ENCODE data around the gene CAST.
"Not testable (repeated sequence)": the region's sequence is repeated elsewhere in the genome, so short reads cannot be mapped to it uniquely, and the experiment has no call there.

The CAST gene

DNA sequence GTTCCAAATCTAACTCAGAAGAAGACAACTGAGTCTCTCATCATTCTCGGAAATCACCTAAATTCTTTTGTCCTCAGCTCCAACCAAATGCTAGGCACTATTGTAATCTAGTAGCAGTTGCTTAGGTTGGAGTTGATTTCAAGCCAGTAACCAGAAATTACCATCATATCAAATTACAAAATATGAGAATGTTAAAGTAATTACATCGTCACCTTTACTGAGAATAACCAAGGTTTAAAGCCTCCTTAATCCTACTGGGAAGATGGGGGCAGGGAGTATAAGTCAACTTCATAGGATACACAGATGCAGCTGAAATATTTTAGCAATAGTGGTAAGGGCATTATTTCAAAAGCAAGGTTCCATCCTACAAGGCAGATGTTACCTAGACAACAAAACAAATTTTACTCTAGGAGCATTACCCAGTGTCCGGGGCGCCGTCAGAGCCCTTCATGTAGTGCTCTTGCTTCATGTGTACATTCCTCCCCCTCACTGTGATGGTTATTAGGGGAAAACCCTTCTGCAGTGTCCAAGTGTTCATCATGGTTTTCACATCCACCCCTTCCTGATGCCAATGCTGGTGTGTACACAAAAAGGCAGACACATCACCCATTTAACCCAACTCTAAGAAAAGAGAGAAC lies 126.1 kb downstream of the CAST start:
- DNase-seq: no peak

DNA sequence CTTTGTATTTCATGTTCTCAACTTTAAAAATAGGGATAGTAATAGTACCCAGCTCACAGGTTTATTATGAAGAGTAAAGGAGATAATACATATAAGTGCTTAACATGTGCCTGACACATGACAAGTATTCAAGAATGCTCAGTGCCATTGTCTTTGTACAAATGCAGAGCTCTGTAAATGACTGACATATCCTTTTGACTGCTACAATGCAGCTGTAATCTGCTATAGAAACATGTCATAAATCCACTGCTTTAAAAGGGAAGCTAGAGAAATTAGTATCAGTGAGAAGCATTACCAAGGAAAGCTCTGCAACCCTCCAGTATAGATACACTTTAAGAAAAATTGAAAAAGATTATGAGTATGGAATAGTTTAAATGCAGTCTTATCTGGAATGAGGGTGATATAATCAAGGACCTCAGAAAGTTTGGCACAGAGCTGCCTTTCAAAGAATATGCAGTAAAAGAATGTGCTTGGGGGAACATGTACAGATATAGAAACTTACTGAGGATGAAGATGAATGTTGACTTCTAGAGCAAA lies 127.7 kb downstream of the CAST start:
- no peak for DNase-seq

DNA sequence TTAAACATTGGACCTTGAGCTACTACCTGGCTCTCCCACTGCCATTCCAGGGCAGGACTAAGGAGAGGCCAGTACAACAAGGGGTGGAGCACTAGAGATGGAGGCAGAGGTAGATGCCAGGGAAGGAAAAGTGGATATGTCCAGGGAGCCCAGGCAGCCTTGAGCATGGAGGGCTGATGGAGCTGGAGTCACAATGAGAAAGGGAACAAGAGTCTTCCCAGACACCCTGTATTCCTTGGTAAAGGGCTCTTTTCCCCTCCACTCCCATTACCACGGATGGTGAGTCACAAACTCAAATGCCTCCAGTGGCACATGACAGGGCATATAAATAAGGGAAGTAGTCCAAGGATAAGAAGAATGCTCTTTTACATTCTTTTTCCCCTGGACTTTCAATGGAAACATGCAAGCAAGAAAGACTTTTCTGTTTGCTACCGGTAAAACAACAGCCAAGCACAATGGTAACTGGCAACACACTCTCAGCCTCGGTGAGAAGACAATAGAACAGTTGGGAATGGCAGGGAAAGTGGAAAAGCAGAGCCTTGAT lies 128.9 kb downstream of the CAST start:
- no peak for DNase-seq

DNA sequence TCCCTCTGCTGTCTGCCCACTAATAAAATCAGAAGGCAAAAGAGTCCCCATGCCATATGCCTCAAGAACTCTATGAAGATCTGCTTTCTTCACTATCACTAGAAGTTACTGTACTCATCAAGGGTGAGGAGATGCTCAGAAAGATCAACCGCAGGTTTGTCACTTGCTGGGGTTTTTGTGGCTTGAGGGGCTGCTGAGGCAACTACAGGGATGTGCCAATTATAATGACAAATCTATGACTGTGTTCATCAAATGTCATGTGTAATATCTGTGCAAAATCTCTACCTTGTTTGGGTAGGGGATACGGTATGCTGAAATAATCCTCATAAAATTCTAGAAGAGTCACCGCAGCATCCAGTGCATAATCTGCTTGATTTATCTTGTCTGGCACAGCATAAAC lies 132.6 kb downstream of the CAST start:
- no peak for DNase-seq

DNA sequence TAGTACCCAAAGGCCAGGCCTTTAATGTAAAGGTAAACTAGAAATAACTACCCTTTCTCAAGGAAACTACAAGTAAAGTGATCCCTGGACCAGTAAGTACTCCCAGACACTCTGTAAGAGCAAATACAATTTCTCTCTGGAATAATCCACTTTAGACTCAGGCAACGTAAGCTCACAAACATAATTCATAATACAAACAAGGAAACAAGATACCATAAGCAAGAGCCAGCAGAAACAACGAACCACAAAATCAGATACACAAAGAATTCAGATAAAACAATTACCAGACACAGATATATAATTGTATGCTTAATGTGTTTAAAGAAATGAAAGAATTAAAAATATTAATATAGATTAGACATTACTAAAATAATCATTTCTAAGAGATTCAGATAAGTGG lies 133.4 kb downstream of the CAST start:
- DNase-seq: no peak

DNA sequence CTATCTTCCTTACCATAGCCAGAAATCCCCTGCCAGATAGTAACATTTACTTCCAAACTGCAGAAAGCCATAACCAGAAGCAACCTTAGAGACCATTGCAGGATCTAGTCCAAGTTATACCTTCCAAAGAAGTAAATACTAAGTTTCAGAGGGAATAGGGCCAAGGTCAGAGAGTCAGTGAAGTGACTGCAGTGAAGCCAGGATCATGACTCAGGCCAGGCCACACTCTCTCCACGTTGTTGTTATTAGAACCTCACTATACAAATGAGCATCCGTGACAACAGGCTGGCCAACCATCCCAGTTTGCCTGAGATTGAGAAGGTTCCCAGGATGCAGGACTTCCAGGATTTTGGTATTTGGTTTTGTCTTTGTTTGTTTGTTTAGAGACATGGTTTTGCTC lies 134.3 kb downstream of the CAST start:
- DNase-seq: no peak

DNA sequence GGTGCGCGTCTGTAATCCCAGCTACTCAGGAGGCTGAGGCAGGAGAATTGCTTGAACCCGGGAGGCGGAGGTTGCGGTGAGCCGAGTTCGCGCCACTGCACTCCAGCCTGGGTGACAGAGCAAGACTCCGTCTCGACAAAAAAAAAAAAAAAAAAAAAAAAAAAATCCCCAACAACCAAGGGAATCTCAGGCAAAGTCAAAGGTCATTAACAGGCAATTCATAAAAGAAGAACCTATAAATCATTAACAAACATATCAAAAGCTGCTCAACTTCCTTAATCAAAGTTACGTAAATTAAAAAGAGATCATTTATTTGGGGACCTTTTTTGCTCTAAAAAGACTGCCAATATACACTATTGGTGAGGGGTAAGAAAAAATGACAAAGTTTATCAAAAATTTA lies 139.5 kb downstream of the CAST start:
- not testable (repeated sequence) for DNase-seq

DNA sequence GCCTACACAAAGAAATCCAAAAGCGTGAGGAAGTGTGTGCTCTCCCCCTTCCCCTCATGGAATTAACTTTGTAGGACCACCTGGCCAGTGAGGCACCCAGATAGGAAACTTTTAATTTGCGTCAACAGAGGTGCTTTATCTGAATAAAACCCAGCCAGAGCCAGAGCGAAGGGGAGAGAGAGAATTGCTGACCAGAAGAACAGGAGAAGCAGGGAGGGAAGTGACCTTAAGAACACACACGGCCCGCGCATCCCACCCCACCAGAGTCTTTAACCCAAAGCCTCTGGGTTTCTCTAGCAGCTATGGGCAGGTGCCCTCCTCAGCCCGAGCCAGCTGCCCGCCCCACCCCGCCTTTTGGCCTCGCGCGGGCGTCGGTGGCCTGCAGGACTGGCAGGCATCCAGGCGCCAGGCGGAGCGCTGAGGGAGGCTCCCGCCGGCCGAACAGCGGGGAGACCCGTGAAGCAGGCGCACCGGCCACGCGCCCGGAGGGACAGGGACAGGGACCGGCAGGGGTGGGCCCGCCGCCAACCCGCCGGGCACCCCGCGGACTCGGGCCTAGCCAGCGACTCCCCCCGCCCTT lies 145.0 kb downstream of the CAST start:
- peak; percentile 9 for DNase-seq

DNA sequence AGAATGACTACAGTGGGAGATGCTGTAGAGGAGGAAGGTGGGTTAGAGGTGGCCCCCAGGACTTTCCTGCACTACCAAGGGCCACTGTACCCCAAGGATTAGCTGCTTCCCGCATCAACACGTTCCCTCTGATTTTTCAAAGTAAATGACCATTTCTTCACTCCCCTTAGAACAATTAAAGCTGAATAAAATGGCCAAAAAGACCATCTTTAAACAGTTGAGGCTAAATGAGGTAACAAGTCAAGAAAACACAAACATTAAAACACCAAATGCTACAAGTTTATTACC lies 146.3 kb downstream of the CAST start:
- DNase-seq: no peak

DNA sequence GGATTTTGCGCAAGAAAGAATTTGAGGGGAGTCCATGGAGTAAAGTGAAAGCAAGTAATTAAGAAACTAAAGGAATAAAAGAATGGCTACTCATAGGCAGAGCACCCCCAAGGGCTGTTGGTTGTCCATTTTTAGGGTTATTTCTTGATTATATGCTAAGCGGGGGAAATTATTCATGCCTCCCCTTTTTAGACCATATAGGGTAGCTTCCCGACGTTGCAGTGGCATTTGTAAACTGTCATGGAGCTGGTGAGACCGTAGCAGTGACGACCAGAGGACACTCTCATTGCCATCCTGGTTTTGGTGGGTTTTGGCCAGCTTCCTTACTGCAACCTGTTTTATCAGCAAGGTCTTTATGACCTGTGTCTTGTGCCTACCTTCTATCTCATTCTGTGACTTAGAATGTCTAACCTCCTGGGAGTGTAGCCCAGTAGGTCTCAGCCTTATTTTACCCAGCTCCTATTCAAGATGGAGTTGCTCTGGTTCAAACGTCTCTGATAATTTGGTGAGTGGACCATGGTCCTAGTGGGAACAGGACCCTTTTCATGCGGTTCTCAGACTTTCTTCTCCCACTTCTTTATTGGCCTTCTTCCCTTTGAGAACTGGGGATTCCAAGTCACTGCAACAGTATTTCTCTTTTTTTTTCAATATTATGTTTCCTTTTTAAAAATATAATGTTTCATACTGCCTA lies 146.8 kb downstream of the CAST start:
- DNase-seq: no peak

DNA sequence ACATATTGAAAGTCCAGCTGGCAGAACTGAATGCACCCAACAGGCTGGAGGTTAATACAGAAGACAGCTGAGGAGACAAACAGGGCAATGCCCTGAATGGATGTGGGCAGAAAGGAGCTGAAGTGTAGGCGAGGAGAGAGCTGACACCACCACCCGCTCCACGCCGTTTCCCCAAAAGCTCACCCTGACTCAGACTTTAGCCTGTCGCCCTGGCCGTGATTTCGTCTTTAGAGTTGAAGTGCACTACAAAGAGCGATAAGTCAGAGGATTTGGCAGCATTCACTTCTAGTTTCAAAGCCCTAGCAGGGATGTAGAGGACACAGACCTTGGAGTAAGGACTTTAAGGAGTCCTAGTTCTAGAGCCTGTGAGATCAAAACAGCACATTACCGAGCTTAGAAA lies 147.7 kb downstream of the CAST start:
- no peak for DNase-seq

DNA sequence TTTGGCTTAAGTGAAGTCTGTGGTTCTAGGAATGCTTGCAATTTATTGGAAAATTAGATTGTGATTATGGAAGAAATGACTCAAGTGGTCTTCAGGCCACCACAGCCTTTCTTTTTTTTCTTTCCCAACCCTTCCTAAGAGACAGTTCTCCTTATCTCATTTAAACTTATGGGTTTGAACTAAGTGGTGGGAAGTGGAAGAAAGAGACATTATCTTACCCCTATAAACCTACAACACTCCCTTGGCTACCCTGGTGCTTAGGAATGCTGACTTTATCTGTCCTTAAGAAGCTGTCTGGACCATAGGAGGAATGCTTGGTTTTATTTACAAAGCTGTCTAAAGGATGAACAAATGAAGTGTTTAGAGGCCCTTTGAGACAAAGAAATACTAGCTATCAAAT lies 150.7 kb downstream of the CAST start:
- no peak for DNase-seq

DNA sequence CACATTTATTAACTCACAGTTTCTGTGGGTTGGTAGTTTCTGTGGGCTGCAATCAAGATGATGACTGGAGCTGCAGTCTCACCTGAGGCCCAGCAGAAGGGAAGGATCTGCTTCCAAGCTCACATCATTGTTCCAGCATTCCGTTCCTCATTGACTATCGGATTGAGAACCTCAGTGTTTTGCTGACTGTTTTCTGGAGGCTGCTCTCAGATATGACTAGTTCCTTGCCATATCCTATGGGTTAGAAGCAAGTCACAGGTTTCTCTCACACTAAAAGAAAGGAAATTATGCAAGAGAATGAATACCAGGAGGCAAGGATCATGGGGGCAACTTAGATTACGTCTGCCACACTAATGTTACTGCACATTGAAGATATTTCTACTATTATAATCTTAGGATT lies 151.9 kb downstream of the CAST start:
- no peak for DNase-seq

DNA sequence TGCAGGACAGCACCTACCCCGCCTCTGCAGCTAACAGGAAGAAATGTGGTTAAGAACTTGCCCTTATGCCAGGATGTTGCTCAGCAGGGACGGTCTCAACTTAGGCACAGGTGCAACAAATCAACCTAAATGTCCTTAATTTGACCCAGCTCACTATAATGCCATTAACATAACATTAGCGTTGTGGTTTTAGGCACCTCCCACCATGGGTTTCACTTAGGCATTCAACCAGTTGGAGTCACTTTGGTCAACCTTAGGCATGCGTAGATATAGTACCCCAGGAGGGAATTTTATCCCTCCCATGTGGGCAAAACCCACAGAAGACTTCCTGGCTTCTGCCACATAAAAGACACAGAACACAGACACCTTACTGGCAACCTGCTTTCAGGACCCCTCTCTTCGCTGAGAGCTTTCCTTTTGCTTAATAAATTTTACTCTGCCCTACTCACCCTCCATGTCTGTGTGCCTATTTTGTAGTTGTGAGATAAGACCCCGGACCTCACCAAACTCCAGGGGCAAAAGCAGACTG lies 154.3 kb downstream of the CAST start:
- DNase-seq: no peak

DNA sequence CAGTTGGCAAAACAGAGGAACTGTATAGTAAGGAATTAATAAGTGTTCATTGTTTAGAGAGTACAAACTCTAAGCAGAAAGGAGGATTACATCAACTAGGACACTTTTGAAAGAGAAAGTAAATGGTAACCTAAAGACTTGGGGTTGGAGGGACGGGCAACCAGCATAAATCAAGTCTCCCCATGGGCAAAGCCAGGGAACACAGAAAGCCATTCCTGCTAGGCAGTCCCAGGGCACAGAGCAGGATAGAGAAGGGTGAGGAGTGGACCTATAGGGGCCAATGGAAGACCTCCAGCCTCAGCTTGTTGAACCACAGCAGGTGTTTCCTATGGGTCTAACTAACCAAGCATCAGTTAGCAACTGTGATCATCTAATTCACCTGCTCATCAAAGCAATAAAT lies 154.8 kb downstream of the CAST start:
- DNase-seq: no peak

DNA sequence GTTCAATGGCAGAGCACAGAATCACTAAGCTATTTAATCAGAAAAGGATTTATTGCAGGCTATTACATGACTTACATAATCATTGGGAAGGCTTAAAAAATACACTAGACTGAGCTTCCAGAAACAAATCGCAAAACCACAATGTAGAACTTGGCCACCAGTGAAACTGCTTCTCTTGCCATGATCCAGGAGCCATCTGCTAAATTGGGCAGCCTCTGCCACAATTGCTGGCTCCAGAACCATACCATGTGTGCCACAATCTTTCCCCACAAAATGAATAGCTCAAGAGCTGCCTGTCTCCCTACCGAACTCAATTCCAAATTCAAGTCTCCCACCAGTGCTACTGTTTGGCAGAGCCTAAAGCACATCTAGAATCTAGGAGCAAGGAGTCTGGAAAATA lies 155.3 kb downstream of the CAST start:
- no peak for DNase-seq

DNA sequence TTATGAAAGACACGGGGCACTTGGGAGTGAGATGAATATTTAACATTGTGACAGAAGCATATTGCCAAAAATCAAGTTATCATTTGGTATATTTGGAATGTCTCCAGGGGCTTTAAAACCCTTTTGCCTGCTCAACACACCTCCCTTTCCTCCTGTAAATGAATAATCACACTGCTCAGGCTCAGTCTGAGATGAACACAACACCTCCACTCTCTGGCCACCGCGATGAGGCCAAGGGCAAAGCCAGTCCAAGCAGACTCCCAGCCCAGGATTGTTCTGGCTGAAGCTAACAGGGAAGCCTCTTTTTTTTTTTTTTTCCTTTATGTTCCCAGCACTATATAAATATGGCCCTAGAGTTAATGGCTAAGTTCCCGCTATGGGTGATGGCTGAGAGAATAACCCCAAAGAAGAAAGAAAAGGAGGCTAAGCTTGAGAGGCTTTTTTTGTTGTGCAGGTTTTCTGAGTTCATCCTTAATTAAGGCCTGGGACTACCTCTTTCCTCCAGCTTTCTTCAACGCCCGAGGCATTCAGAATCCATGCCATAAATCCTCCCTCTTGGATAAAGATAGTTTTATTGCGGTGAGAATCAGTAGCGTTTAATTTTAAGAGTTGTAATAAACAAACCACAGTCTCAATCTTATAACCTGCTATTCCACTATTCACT lies 156.1 kb downstream of the CAST start:
- no peak for DNase-seq

DNA sequence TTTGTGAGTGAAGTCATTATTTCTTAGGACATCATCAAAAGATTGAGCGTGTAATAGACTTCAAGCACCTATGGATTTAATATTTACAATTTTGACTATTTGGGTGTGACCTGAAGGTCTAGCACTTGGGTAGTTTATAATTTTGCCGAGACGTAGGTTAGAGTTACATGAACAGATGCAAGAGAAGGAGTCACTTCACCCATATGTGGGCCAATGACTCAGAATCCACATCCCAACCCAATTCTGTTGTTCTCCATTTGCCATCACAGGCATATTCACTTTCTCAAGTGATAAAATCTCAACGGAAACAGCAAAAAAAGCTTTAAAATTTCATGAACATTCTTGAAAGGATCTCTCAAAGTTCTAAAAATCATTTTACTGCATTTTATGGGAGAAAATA lies 157.6 kb downstream of the CAST start:
- no peak for DNase-seq

DNA sequence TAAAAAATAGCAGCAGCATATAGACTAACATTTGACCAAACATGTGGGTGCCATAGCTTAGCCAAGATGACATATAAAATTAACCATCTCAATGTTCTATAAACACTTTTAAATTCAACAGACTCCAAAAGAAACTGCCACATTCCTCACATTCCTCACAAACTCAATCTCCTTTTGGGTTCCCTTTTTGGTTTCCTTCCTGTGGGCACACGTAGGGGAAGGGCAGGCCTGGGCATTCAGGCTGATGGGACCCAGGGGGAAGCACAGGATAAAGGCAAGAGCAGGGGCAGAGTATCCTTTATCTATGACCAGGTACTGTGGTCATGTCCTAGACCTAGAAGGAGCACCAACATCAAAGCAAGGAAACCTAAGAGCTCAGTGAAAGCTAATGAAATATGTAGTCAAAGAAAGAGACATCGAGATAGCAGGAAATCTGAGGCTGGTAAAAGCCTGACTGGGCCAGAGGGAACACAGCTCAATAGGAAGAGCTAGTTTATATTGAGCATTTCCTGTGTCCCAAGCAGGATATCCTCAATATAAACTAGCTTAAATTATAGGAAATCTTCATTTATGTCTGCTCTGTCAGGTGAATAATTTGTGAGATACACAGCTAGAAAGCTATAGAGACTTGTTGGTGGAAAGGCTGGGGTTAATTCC lies 159.2 kb downstream of the CAST start:
- no peak for DNase-seq

DNA sequence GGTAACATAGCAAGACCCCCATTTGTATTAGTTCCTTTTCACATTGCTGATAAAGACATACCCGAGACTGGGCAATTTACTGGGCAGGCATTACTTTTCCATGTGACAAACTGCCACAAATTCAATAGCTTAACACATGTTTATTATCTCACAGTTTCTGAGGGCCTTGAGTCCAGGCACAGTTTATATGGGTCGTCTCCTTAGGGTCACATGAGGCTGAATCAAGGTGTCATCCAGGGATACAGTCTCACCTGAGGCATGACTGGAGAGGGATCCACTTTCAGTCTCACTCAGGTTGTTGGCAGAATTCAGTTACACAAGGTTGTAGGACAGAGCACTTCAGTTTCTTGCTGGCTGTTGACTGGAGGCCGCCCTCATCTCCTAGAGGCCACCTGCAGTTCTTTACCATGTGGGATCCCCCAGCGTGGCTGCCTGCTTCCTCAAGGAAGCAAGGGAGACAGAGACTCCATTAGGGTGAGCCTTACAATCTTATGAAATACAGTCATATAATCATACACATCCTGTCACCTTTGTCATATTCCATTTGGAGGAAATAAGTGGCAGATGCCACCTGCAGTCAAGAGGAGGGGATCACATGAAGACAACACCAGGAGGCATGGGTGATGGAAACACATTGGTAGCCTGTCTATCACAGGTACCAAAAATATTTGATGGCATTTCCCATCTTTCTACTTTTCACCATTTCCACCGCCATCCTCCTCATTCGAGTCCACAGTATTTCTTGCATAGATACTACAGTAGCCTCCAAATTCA lies 160.7 kb downstream of the CAST start:
- peak; percentile 2 for DNase-seq

DNA sequence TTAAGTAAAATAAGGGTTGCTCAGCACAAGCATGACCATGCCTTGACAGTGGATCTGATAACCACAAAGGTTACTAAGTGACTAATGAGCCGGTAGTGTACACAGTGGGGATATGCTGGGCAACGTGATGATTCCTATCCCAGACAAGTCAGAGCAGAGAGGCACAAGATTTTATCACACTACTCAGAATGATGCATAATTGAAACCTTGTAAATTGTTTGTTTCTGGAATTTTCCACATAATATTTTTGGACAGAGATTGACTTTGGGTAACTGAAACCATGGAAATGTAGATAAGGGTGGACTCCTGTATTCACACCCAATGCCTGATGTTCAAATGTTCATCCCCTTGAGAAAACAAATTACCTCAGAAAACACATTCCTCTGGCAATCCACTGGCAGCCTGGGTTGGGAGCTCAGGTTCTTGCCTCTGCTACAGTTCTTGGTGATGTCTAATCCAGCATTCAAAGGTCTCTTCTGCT lies 161.8 kb downstream of the CAST start:
- DNase-seq: no peak

All from NCI-H2171 treated with DMSO at 0.1 percent for 48 hours (cell line).